ENCODE results near the gene BTBD3.

Gene BTBD3

DNA sequence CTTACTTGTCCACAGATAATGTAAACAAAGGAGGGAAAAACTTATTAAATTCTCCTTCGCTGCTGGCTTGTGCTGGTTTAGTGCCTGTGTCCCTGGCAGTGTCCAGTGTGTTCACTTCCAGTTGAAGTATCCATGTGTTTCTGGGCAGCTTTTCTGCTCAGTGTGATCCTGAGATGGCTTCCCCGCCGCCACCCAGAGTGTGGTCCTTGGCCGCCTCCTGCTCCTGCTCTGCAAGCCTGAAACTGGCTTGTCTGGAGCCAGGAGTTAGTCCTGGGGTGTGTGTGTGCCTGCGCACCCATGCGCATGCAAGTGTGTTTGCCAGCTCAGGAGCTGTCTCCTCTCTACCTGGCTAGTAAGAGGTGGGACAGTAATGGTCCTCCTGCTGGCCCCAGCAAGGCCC, 7.2 kb downstream of the BTBD3 start:
- H3K4me3 ChIP-seq (ENCODE audit: low read length), result no peak overlapping the region
- DNase-seq (ENCODE audit: low read depth), result no peak
- TF ChIP-seq, protein P1, sequence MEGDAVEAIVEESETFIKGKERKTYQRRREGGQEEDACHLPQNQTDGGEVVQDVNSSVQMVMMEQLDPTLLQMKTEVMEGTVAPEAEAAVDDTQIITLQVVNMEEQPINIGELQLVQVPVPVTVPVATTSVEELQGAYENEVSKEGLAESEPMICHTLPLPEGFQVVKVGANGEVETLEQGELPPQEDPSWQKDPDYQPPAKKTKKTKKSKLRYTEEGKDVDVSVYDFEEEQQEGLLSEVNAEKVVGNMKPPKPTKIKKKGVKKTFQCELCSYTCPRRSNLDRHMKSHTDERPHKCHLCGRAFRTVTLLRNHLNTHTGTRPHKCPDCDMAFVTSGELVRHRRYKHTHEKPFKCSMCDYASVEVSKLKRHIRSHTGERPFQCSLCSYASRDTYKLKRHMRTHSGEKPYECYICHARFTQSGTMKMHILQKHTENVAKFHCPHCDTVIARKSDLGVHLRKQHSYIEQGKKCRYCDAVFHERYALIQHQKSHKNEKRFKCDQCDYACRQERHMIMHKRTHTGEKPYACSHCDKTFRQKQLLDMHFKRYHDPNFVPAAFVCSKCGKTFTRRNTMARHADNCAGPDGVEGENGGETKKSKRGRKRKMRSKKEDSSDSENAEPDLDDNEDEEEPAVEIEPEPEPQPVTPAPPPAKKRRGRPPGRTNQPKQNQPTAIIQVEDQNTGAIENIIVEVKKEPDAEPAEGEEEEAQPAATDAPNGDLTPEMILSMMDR (conservative IDR thresholded peaks at IDR 0.05; ENCODE audit: low read length), result no peak

DNA sequence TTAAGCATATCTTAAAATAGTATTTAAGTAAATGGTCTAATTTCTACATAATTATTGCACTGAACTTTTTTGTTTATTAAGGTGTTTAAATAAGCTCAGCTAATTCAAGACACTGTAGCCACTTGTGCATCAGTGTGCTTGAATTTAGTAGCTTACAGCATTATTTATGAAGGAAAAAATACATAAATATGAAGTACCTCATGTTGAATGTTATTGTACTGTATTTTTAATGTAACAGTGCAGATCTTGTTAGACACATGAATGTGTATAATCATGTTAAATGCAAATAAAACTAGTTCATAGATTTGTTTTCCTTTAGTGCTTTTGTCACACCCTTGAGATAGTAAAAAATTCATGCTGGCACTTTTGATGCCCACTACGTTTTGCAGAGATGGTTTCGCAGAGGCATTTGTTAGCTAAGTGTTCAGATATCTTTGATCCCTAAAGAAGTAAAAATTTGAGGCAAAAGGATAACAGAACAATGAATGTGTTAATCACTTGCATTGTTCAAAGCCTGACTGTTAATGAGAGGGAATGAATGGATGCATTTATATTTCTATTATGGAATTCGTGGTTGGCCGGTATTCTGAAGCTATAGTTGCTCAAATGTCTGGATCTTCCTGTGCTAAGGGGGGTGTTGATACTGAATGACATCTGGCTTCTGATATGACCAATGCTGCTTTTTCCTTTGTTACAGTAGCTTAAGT, 8.8 kb downstream of the BTBD3 start:
- TF ChIP-seq, protein P1 (conservative IDR thresholded peaks at IDR 0.05; ENCODE audit: low read length), result no peak
- H3K4me3 ChIP-seq (ENCODE audit: low read length), result no peak overlapping the region
- DNase-seq (ENCODE audit: low read depth), result no peak

DNA sequence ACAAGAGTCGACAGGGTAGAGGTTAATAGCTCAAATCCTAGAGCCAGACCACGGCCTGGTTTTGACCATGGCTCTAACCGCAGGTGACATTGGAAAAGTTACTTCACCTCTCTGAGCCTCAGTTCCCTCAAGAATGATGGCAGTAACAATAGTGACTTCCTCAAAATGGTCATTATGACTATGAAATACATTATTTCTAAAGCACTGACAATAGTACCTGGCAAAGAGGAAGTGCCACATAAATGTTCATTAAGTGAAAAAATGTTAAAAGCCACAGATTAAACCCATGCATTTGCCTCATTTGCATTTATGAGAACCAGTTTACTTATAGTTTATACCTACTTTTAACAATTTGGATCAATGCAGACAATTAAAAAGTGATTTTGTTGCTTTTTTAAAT, 12.3 kb downstream of the BTBD3 start:
- DNase-seq (ENCODE audit: low read depth), result no peak

DNA sequence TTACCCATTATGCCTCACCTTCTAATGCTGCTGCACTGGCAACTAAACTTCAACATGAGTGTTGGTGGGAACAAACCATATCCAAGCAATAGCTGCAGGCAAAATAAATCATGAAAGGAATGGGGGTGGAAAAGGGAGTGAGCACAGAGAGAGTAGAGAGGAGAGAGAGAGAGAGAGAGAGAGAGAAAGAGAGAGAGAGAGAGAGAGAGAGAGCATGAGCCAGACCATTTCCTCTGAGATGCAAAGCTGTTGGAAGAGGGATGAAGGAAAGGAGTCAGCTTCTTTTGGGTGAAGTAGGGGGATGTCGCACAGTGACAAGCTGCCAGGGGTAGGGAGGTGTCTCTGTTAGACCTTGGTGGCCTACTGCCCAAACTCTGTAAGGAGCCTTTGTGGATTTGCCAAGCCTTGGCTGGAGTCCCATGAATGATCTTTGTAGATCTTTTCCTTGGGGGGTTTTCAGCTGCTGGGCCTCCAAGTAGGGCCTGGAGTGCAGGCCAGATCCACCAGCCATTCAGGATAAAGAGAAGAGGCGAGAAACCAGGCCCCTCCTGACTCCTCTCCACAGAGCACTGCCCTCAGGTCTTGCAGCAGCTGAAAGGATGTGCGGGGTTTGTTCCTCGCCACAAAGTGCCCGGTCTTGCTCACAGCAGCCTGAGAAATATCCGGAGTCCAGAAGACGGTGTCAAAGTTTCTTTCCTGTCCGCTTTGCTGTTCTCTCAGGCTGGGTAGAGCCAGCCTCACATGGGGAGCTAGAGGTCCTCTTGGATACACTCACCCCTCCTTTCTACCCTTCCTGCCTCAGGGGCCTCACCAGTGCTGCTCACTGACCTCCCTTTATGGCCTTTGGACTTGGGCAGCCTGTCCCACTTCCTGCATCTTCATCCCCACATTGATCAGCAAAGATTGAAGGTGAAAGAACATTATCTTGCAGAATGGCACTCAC, 17.8 kb downstream of the BTBD3 start:
- H3K4me3 ChIP-seq (ENCODE audit: low read length), result no peak overlapping the region
- no peak for DNase-seq (ENCODE audit: low read depth)
- TF ChIP-seq, protein P1 (conservative IDR thresholded peaks at IDR 0.05; ENCODE audit: low read length), result no peak

More for the DNA sequence above, 12.3 kb downstream of the BTBD3 start:
- no peak overlapping the region for H3K4me3 ChIP-seq (ENCODE audit: low read length)
- TF ChIP-seq, protein P1 (conservative IDR thresholded peaks at IDR 0.05; ENCODE audit: low read length), result no peak

DNA sequence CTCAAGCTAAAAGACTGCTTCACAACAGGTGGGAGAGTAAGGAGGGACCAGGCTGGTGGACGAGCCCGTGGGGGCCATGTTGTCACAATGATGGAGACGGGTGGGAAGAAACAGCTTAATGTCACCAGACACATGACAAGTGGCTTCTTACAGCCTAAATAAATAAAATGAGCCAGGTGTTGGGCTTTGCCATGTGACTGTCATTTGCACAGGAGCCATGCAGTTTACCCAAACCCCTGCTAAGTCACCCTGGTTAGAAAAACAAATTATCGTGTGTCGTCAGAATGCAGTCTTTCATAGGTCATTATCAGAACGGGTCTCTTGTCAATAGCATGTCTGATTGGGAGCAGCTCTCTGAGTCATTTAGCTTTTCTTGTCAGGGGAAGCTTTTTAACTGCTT, 18.5 kb downstream of the BTBD3 start:
- H3K4me3 ChIP-seq (ENCODE audit: low read length), result no peak overlapping the region
- TF ChIP-seq, protein P1 (conservative IDR thresholded peaks at IDR 0.05; ENCODE audit: low read length), result no peak
- DNase-seq (ENCODE audit: low read depth), result no peak

DNA sequence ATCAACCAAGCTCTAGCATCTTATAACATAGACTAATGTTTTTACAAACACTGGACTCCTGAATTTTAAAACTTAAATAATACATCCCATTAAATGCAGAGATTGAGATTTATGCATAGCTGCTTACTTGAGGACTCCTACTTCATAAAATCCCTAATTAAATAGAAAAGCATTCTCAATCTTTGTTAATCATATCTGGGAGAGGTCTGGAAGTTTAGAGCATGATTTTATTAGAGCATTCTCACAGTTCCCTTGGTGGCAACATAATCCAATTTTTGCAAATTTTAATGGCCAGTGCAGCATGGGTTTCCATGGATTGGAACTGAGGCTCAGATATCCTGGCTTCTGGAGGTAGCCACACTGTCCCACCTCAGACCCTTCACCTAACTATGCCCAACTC, 19.5 kb downstream of the BTBD3 start:
- TF ChIP-seq, protein P1 (conservative IDR thresholded peaks at IDR 0.05; ENCODE audit: low read length), result no peak
- no peak for DNase-seq (ENCODE audit: low read depth)
- H3K4me3 ChIP-seq (ENCODE audit: low read length), result no peak overlapping the region

Measured in AG10803 (cell line).